Stimulated activated CD8-positive, alpha-beta memory T cell treated with anti-CD3 and anti-CD28 coated beads, Interleukin-2, amount 100 ng/mL, for 1 hour (primary cell): ENCODE data around the gene NUDT5.
"Not testable (repeated sequence)": the region's sequence is repeated elsewhere in the genome, so short reads cannot be mapped to it uniquely, and the experiment has no call there.

ENCODE experiments used
- DNase-seq, 2 donors: peaks; one replicate each; pipeline ENCODE4 v3.0.0-alpha.2; 2020; ENCODE audit warnings: low read depth in 2 of 2

Gene NUDT5

GRCh38 chr10:12195603-12196506 lies at the start of gene NUDT5, which contains the start of gene CDC123:
NUDT5 (minus strand) TSS chr10:12195891; CDS start chr10:12186291, 9,600 bp downstream.
CDC123 (plus strand) TSS chr10:12196188; CDS start chr10:12196246, 58 bp downstream.
- peak; percentile 52 to 64 for DNase-seq

- no peak for DNase-seq
Observed at GRCh38 chr10:12243864-12244620, 48.4 kb upstream of the NUDT5 start.

- no peak for DNase-seq
Observed at GRCh38 chr10:12241810-12242529, 46.3 kb upstream of the NUDT5 start.

GRCh38 chr10:12238821-12239220 lies 43.1 kb upstream of the NUDT5 start:
- DNase-seq: no peak

GRCh38 chr10:12237265-12238220 lies 41.9 kb upstream of the NUDT5 start:
- DNase-seq: no peak

GRCh38 chr10:12235796-12236195 lies 40.1 kb upstream of the NUDT5 start:
- no peak for DNase-seq

GRCh38 chr10:12235116-12235694 lies 39.5 kb upstream of the NUDT5 start:
- no peak for DNase-seq

- not testable (repeated sequence) for DNase-seq
Observed at GRCh38 chr10:12234687-12235086, 39.0 kb upstream of the NUDT5 start.

- DNase-seq: no peak
Observed at GRCh38 chr10:12228851-12229250, 33.2 kb upstream of the NUDT5 start.

GRCh38 chr10:12226438-12226837 lies 30.7 kb upstream of the NUDT5 start:
- DNase-seq: not testable (repeated sequence)

GRCh38 chr10:12225444-12225843 lies 29.8 kb upstream of the NUDT5 start:
- no peak for DNase-seq

- DNase-seq: no peak
Observed at GRCh38 chr10:12221323-12222298, 25.9 kb upstream of the NUDT5 start.

GRCh38 chr10:12218991-12219390 lies 23.3 kb upstream of the NUDT5 start:
- DNase-seq: no peak

- peak in 1 of 2 donors; percentile 11 for DNase-seq
Observed at GRCh38 chr10:12214763-12215218, 19.1 kb upstream of the NUDT5 start.

GRCh38 chr10:12214093-12214492 lies 18.4 kb upstream of the NUDT5 start:
- DNase-seq: no peak

GRCh38 chr10:12213621-12214020 lies 17.9 kb upstream of the NUDT5 start:
- DNase-seq: no peak

GRCh38 chr10:12212454-12212853 lies 16.8 kb upstream of the NUDT5 start:
- DNase-seq: no peak

GRCh38 chr10:12208460-12208859 lies 12.8 kb upstream of the NUDT5 start:
- DNase-seq: no peak

GRCh38 chr10:12207114-12207513 lies 11.4 kb upstream of the NUDT5 start:
- DNase-seq: no peak
